Choroid plexus epithelial cell (primary cell): ENCODE measurements around the gene RFC5.

Experiments
- DNase-seq: peaks from one replicate; pipeline ENCODE4 v3.0.0-alpha.2; 2010; ENCODE audit warnings: low read depth
- H3K4me3 ChIP-seq: 2 replicates; pipeline ENCODE4 v1.5.1; 2011; ENCODE audit warnings: low read depth, mild to moderate bottlenecking, control low read depth, low read length, moderate library complexity
- TF ChIP-seq, protein P1 (sequence below): conservative IDR thresholded peaks from 2 replicates; pipeline ENCODE4 v1.5.1; 2011; ENCODE audit warnings: low read depth, mild to moderate bottlenecking, control low read depth, inconsistent platforms, low read length, moderate library complexity

RFC5 gene

DNA sequence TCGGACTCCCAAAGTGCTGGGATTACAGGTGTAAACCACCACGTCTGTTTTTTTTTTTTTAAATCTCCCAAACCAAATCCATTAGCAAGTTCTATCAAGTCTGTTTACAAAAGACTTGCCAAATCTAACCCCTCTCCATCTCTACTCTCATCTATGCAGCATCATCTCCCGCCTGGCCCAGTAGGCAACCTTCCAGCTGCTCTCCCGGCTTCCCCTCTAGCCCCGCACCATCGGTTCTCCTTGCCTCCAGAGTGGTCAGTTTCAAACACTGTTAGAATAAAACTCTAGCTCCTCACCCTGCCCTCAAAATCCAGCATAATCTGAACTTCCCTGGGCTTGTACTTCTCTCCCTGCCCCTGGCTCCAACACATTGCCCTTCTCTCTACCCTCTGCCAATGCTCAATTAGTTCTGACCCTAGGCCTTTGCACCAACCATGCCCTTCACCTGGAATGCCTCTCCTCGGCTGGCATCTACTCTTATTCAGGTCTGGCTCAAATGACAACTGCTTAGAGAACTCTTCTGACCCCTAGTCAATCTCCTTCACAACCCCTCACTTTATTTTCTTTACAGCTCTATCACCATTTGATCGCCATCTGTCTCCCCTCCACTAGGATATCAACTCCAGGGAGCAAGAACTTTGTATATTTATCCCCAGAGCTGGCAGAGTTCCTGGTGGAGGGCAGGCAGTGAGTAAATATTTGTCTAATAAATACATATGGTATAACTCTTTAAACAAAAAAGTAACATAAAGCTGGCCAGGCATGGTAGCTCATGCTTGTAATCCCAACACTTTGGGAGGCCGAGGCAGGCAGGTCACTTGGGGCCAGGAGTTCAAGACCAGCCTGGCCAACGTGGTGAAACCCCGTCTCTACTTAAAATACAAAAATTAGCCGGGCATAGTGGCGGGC, 39.6 kb downstream of the RFC5 start:
- no peak overlapping the region for H3K4me3 ChIP-seq
- no peak for DNase-seq
- TF ChIP-seq, protein P1, sequence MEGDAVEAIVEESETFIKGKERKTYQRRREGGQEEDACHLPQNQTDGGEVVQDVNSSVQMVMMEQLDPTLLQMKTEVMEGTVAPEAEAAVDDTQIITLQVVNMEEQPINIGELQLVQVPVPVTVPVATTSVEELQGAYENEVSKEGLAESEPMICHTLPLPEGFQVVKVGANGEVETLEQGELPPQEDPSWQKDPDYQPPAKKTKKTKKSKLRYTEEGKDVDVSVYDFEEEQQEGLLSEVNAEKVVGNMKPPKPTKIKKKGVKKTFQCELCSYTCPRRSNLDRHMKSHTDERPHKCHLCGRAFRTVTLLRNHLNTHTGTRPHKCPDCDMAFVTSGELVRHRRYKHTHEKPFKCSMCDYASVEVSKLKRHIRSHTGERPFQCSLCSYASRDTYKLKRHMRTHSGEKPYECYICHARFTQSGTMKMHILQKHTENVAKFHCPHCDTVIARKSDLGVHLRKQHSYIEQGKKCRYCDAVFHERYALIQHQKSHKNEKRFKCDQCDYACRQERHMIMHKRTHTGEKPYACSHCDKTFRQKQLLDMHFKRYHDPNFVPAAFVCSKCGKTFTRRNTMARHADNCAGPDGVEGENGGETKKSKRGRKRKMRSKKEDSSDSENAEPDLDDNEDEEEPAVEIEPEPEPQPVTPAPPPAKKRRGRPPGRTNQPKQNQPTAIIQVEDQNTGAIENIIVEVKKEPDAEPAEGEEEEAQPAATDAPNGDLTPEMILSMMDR: no peak

DNA sequence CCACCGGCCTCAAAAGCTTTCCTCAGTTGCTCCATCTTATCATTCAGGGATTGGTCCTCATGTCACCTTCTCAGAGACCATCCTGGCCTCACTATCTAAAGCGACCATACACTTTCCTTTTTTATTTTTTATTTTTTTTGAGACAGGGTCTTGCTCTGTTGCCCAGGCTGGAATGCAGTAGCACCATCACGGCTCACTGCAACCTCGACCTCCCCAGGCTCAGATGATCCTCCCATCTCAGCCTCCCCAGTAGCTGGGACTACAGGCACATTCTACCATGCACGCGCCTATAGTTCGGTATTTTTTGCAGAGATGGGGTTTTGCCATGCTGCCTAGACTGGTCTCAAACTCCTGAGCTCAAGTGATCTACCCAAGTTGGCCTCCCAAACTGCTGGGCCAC, 41.7 kb downstream of the RFC5 start:
- no peak for DNase-seq
- H3K4me3 ChIP-seq: no peak overlapping the region
- TF ChIP-seq, protein P1: no peak

DNA sequence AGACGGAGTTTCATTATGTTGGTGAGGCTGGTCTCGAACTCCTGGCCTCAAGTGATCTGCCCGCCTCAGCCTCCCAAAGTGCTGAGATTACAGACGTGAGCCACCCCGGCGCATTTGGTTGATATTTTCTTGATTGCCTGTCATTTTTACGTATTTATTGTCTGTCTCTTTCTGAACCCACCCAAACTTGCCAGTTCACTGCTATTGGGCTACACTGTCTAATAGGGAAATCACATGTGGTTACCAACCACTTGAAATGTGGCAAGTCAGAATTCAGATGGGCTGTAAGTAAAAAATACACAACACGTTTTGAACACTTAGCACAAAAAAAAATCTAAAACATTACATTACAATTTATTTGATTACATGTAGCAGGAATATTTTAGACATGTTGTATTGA, 42.4 kb downstream of the RFC5 start:
- H3K4me3 ChIP-seq: no peak overlapping the region
- no peak for DNase-seq
- TF ChIP-seq, protein P1: no peak

DNA sequence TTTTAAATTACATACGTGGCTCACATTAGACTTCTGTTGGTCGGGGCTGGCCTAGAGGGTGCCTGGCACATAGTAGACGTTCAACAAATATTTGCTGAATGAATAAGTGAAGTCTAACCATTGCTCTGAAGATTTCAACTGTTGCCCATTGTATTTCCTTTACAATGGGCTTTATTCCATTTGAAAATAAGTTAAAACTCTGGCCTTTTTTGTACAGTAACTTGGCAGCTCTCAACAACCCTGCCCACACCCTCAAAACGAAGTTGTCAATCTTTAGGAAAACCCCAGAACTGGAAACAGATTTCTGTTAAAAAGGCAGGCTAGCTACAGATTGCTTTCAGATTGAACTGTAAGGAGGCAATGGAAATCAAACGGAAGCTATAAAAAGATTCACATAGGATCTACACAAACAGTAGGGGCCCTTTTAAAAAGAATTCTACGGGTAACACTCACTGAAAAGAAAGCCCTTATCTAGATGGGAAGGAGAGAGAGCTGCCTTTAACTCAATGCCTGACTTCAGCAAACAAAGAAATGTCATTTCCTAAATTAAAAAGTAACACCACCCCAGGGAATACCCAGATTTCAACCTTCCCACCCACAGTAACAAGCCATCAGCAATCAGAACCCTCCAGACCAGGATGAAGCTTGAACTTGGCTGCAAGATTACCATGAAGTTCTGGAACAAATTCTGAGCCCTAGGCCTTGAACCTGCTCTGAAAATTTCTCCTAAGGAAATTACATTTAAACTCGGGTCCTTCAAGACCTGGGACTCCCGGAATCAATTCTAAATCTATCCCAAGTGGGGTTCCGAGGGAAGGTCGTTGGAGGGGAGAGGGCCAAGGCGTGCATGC, 43.1 kb downstream of the RFC5 start:
- peak overlapping the region; percentile 69 for H3K4me3 ChIP-seq
- TF ChIP-seq, protein P1: no peak
- DNase-seq: no peak

DNA sequence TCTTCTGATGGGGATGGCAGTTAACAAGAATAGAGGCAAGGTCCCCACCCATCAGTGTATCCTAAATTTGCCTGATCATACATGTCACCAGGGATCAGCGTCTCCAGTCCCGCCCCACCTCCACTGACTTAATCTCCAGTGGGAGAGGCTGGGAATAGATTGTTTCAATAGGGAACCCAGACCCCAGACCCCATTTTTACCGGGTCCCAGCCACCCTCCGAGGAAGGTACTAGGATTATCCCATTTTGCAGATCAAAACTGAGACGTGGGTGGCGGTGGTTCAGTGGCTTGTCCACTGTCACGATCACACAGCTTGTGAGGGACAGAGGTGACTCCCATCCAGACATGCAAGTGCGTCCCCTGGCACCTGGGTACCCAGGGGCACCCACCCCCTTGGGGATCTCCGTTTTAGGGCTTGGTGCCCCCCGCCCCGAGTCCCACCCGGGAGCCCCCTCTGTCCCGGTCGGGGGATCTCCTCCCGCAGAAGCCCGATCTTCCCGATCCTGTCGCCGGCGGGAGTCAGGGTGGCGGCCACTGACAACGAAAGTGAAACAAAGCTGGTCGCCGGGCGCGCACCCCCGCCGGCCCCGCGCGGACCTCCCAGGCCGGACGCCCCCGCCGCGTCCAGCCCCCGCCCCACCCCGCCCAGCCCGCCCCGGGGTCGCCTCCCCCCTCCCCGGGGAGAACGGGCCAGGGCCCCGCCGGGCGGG, 44.0 kb downstream of the RFC5 start:
- no peak for DNase-seq
- TF ChIP-seq, protein P1: no peak
- H3K4me3 ChIP-seq: peak overlapping the region; percentile 69

DNA sequence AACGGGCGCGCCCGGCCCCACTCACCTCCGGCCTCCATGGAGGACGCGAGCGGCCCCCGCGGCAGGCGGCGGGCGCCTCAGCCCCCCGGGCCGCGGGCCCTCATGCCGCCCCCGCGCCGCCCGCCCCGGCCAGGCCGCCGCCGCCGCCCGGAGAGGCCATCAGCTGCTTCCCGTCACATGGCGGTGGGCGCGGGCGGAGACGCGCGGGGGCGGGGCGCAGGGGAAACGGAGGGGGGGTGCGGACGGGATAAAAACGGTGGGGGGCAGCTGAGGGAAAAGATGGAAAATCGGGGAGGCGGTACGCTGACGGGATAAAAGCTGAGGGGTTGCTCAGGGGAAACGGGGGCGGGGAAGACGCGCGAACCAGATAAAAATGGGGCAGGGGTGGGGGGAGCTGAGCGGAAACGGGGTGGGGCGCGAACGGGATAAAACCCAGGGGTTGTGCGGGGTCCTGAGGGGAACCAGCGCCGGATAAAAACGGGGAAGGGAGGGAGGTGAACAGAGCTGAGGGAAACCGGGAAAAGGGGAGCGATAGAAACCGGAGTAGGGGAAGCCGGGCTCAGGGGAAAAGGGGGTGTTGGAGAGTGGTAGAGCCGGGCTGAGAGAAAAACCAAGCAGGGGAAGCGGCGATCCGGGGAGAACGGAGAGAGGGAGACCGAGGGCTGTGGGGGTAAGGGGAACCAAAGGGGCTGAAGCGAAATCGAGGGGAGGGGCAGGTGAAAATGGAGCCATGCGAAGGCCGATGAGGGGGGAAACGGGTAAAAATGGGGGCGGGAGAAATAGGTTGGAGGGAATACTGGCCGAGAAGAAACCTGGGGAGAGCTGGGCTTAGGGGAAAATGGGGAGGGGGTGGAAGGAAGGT, 44.7 kb downstream of the RFC5 start, which contains the start of gene WSB2:
Gene WSB2, minus strand, starts transcription at position 169 of the 862 bp plus-strand sequence. Its CDS starts 131 bp downstream, at position 38.
- TF ChIP-seq, protein P1: no peak
- peak; percentile 56 for DNase-seq
- peak within 1 kb of the TSS; percentile 69 for H3K4me3 ChIP-seq
